Sigmoid colon (tissue), 4 donors: ENCODE results near the gene SESN1.

ENCODE experiments used
- EP300 ChIP-seq, 4 donors: sonication (generic); formaldehyde crosslinking; IDR thresholded peaks; one replicate each; pipeline ENCODE4 v1.6.1; 2017; ENCODE audit warnings: antibody characterized with exemption in 4 of 4
- POLR2A ChIP-seq, 2 donors: fragments of 450-650 bp; IDR thresholded peaks; one replicate each; pipeline ENCODE4 v1.6.1; 2016; ENCODE audit warnings: antibody characterized with exemption in 2 of 2, mild to moderate bottlenecking in 2 of 2, moderate library complexity in 2 of 2
- POLR2AphosphoS5 ChIP-seq, 4 donors: sonication (generic); formaldehyde crosslinking; IDR thresholded peaks; one replicate each; pipeline ENCODE4 v1.6.1; 2017; ENCODE audit warnings: antibody characterized with exemption in 4 of 4
- TF ChIP-seq, protein P1 (sequence below), 4 experiments: fragments of 450-650 bp in 3 of 4; fragments of 200-600 bp in 1 of 4; IDR thresholded peaks; one replicate each; pipeline ENCODE4 v1.5.1; 2016 to 2019; ENCODE audit warnings: antibody characterized with exemption in 4 of 4, mild to moderate bottlenecking in 3 of 4, moderate library complexity in 2 of 4

DNA sequence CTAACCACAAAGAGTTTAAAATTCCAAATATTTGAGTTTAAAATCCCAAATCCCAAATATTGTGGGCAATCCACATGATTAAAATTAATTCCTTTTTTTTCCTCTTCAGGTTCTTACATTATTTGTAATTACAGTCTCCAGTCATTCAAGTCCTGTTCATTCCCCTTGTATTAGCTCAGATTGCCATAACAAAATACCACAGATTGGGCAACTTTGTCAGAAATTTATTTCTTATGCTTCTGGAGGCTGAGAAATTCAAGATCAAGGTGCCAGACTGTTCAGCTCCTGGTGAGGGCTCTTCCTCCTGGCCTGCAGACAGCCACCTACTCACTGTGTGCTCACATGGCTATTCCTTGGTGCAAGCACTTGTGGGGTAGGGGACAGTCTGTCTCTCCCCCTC, 141.0 kb downstream of the SESN1 start:
- TF ChIP-seq EP300 (IDR thresholded peaks at IDR 0.05) (no peak), POLR2A (IDR thresholded peaks at IDR 0.05) (no peak), POLR2AphosphoS5 (IDR thresholded peaks at IDR 0.05) (no peak)
- TF ChIP-seq, protein P1, sequence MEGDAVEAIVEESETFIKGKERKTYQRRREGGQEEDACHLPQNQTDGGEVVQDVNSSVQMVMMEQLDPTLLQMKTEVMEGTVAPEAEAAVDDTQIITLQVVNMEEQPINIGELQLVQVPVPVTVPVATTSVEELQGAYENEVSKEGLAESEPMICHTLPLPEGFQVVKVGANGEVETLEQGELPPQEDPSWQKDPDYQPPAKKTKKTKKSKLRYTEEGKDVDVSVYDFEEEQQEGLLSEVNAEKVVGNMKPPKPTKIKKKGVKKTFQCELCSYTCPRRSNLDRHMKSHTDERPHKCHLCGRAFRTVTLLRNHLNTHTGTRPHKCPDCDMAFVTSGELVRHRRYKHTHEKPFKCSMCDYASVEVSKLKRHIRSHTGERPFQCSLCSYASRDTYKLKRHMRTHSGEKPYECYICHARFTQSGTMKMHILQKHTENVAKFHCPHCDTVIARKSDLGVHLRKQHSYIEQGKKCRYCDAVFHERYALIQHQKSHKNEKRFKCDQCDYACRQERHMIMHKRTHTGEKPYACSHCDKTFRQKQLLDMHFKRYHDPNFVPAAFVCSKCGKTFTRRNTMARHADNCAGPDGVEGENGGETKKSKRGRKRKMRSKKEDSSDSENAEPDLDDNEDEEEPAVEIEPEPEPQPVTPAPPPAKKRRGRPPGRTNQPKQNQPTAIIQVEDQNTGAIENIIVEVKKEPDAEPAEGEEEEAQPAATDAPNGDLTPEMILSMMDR (IDR thresholded peaks at IDR 0.05): no peak
